GM12878 (cell line): ENCODE measurements around the gene ITLN1. TPM values are rescaled to one million over a fixed set of nuclear protein-coding genes. Genes with fewer than 3 reads are reported as not detected.

Source experiments
- ATF2 ChIP-seq: IDR thresholded peaks from 2 replicates; pipeline ENCODE4 v1.6.1; 2012; ENCODE audit warnings: low read length, inconsistent platforms
- ATF3 ChIP-seq: IDR thresholded peaks from 2 replicates; pipeline ENCODE4 v1.6.1; 2011; ENCODE audit warnings: low read depth, mild to moderate bottlenecking, low read length, moderate library complexity, borderline replicate concordance; ENCODE audit errors: extremely low read depth
- BCLAF1 ChIP-seq: fragments of 450-650 bp; IDR thresholded peaks from 2 replicates; pipeline ENCODE4 v1.6.1; 2017; ENCODE audit warnings: antibody characterized with exemption, mild to moderate bottlenecking, moderate library complexity
- CHD2 ChIP-seq: IDR thresholded peaks from 2 replicates; pipeline ENCODE4 v1.6.1; 2011; ENCODE audit warnings: low read depth, low read length, improper control_type of control experiment, borderline replicate concordance
- FOXK2 ChIP-seq: fragments of 450-650 bp; IDR thresholded peaks from 2 replicates; pipeline ENCODE4 v1.6.1; 2017; ENCODE audit warnings: mild to moderate bottlenecking, moderate library complexity
- HCFC1 ChIP-seq: fragments of 150-350 bp; IDR thresholded peaks from 2 replicates; pipeline ENCODE4 v1.6.1; 2014; ENCODE audit warnings: low read length
- IKZF2 ChIP-seq, 2 experiments: fragments of 450-650 bp; IDR thresholded peaks; 2 replicates each; pipeline ENCODE4 v1.6.1; 2017; ENCODE audit warnings: mild to moderate bottlenecking in 2 of 2, moderate library complexity in 2 of 2
- KLF5 ChIP-seq: fragments of 450-650 bp; IDR thresholded peaks from 2 replicates; pipeline ENCODE4 v1.6.1; 2014; ENCODE audit warnings: mild to moderate bottlenecking; ENCODE audit not compliant: partially characterized antibody
- MAX ChIP-seq: IDR thresholded peaks from 2 replicates; pipeline ENCODE4 v1.6.1; 2012; ENCODE audit warnings: low read depth, low read length, improper control_type of control experiment
- NFYB ChIP-seq: IDR thresholded peaks from 2 replicates; pipeline ENCODE4 v1.6.1; 2011; ENCODE audit warnings: low read depth, mild to moderate bottlenecking, low read length, improper control_type of control experiment, moderate library complexity; ENCODE audit not compliant: insufficient read depth
- PAX5 ChIP-seq: IDR thresholded peaks from 2 replicates; pipeline ENCODE4 v1.6.1; 2011; ENCODE audit warnings: low read depth, low read length, borderline replicate concordance
- PBX3 ChIP-seq: IDR thresholded peaks from 2 replicates; pipeline ENCODE4 v1.6.1; 2011; ENCODE audit warnings: mild to moderate bottlenecking, low read depth, low read length, moderate library complexity; ENCODE audit not compliant: insufficient replicate concordance
- POLR2A ChIP-seq: IDR thresholded peaks from 2 replicates; pipeline ENCODE4 v1.6.1; 2011; ENCODE audit warnings: low read depth, mild to moderate bottlenecking, low read length
- RFX5 ChIP-seq: IDR thresholded peaks from 2 replicates; pipeline ENCODE4 v1.6.1; 2011; ENCODE audit warnings: low read depth, low read length, improper control_type of control experiment
- TCF7 ChIP-seq: IDR thresholded peaks from 2 replicates; pipeline ENCODE4 v1.6.1; 2014; ENCODE audit warnings: antibody characterized with exemption, borderline replicate concordance
- USF1 ChIP-seq: IDR thresholded peaks from 2 replicates; pipeline ENCODE4 v1.6.1; 2011; ENCODE audit warnings: borderline replicate concordance, low read depth, mild to moderate bottlenecking, moderate library complexity, mixed read lengths, low read length; ENCODE audit not compliant: insufficient read depth; ENCODE audit errors: extremely low read length
- YBX1 ChIP-seq: fragments of 450-650 bp; IDR thresholded peaks from 2 replicates; pipeline ENCODE4 v1.6.1; 2016; ENCODE audit warnings: antibody characterized with exemption
- ZNF687 ChIP-seq: fragments of 450-650 bp; IDR thresholded peaks from 2 replicates; pipeline ENCODE4 v1.6.1; 2017; ENCODE audit warnings: mild to moderate bottlenecking, moderate library complexity
- polyA plus RNA-seq, 11 experiments: library from polyadenylated mRNA; depleted of rRNA in 4 of 11; unstranded in 6 of 11; stranded (reverse) in 5 of 11; fragments of >200 nt; fragmentation: Nextera tagmentation in 4 of 11; fragmentation: Illumina TruSeq in 1 of 11; extraction: Ambion mirVana in 4 of 11; extraction: Trizol in 1 of 11; gene quantifications; 1 replicate in 1 of 11; 2 replicates in 10 of 11; pipeline versions ENCODE4 v1.2.1 to v1.2.3, GENCODE V29; 2011 to 2016; ENCODE audit warnings: inconsistent platforms in 2 of 11, missing spikeins in 2 of 11, low read depth in 1 of 11
- total RNA-seq, 4 experiments: library from RNA; depleted of rRNA in 3 of 4; stranded (reverse); fragments of >200 nt in 3 of 4; fragmentation: Illumina TruSeq in 1 of 4; extraction: Trizol in 1 of 4; gene quantifications; 2 replicates each; pipeline versions ENCODE4 v1.2.1 to v1.2.3, GENCODE V29; 2013 to 2021

The ITLN1 gene
- total and polyA plus RNA-seq, 10 of the 15 experiments (the other 5 are each of a cell fraction or from before 2014, with no cell fraction given): not detected

GRCh38 chr1:160862203-160863060 is 22.5 kb downstream of the ITLN1 start, which contains the start of gene CD244 (continued):
- TF ChIP-seq PBX3 (no peak), IKZF2 (IDR thresholded peaks at IDR 0.05) (peak; percentile 71 to 80; a peak in 2 of 4 replicates), NFYB (no peak), TCF7 (no peak), ZNF687 (peak; percentile 70), HCFC1 (no peak), KLF5 (no peak), ATF2 (no peak), BCLAF1 (no peak), POLR2A (peak; percentile 56), USF1 (no peak), FOXK2 (no peak), CHD2 (peak; percentile 42; the same call in 1 of the 2 replicates), MAX (no peak), ATF3 (no peak), PAX5 (0 out of 2 replicates have a peak, but pooled peaks have one; percentile 60), RFX5 (no peak), YBX1 (no peak)
